ENCODE data around the gene SH3TC1.

DNA sequence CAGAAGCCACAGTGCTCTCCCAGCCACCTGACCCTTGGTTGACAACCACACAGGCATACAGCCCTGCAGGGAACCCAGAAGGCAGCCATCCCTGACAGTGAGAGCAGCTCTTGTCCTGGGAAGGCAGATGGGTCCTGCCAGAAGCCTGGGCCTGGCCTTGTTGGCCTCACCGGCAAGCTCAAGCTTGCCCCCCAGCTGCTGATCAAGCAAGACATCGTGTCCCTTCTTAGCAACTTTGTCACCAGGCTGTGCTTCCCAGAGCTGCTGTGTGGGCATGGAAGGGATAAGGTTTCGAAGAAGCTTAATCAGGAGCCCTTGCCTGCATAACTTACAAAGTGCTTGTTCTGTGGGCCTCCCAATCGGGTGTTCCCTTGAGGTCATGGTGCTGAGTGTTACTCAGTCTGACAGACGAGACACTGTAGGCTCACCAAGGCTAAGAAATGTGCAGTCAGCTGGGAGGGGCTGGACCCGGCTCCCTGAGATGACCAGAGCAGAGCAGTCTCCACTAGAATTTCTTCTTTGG, 33.7 kb upstream of the SH3TC1 start:
- TF ChIP-seq SUZ12 (IDR thresholded peaks at IDR 0.05; ENCODE audit: extremely low read depth, insufficient read depth, insufficient read length) (no peak), ZNF274 (IDR thresholded peaks at IDR 0.05; ENCODE audit: low read depth, low read length) (no peak)

Data from NT2/D1 (cell line).